Measurements from ENCODE around the gene KIRREL3. TPM values are rescaled to one million over a fixed set of nuclear protein-coding genes. Genes with fewer than 3 reads are reported as not detected.

The KIRREL3 gene
- polyA plus RNA-seq, 1 of the 3 experiments (the other 2 are of a cell fraction) = 3.7 TPM

- H3K9me3 ChIP-seq = no peaks in the 10 kb centered on the region
- H3K4me1 ChIP-seq (ENCODE audit: control insufficient read depth in 1 of 2, insufficient read depth in 2 of 2, low read depth in 1 of 2, low read length in 1 of 2) = peaks cover 0 to 40% of the 10 kb centered on the region in 2 experiments; a peak in 2 of 4 replicates
- ChIA-PET CTCF (interaction anchor here (1.0 to 1.3 kb wide), 4 partner anchors 13 to 70 kb away, joined by 3 to 4 read pairs (median 3); no protein-coding TSS in a partner anchor), POLR2A (no interaction called here)
- H2AFZ ChIP-seq (ENCODE audit: low read depth) = no peak overlapping the region
- no peak overlapping the region for H3K4me3 ChIP-seq (ENCODE audit: low read depth in 2 of 2, low read length in 1 of 2)
- H3K4me2 ChIP-seq = no peak overlapping the region
- no peaks in the 10 kb centered on the region for H3K79me2 ChIP-seq (ENCODE audit: insufficient read depth)
- no peak for DNase-seq
- H3F3A ChIP-seq (replicated peaks; ENCODE audit: insufficient read depth) = no peaks in the 10 kb centered on the region
- no peak overlapping the region for H3K27ac ChIP-seq (ENCODE audit: low read depth in 2 of 2, low read length in 1 of 2)
- H3K9me2 ChIP-seq = no peaks in the 10 kb centered on the region
- H3K9ac ChIP-seq = no peak overlapping the region
- H4K20me1 ChIP-seq (ENCODE audit: insufficient read depth) = no peaks in the 10 kb centered on the region
- TF ChIP-seq MXI1 (IDR thresholded peaks at IDR 0.05; ENCODE audit: low read depth, low read length) (no peak), RAD21 (IDR thresholded peaks at IDR 0.05; ENCODE audit: low read length) (no peak)
- TF ChIP-seq, protein P1, sequence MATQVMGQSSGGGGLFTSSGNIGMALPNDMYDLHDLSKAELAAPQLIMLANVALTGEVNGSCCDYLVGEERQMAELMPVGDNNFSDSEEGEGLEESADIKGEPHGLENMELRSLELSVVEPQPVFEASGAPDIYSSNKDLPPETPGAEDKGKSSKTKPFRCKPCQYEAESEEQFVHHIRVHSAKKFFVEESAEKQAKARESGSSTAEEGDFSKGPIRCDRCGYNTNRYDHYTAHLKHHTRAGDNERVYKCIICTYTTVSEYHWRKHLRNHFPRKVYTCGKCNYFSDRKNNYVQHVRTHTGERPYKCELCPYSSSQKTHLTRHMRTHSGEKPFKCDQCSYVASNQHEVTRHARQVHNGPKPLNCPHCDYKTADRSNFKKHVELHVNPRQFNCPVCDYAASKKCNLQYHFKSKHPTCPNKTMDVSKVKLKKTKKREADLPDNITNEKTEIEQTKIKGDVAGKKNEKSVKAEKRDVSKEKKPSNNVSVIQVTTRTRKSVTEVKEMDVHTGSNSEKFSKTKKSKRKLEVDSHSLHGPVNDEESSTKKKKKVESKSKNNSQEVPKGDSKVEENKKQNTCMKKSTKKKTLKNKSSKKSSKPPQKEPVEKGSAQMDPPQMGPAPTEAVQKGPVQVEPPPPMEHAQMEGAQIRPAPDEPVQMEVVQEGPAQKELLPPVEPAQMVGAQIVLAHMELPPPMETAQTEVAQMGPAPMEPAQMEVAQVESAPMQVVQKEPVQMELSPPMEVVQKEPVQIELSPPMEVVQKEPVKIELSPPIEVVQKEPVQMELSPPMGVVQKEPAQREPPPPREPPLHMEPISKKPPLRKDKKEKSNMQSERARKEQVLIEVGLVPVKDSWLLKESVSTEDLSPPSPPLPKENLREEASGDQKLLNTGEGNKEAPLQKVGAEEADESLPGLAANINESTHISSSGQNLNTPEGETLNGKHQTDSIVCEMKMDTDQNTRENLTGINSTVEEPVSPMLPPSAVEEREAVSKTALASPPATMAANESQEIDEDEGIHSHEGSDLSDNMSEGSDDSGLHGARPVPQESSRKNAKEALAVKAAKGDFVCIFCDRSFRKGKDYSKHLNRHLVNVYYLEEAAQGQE (IDR thresholded peaks at IDR 0.05; ENCODE audit: low read depth, low read length) = peak; percentile 91
- no peaks in the 10 kb centered on the region for H3K36me3 ChIP-seq (replicated peaks in 1 of 2; ENCODE audit: control insufficient read depth in 1 of 2, insufficient read depth in 2 of 2, low read length in 1 of 2)
- no peaks in the 10 kb centered on the region for H3K27me3 ChIP-seq (ENCODE audit: insufficient read depth)
- WGBS (ENCODE audit: low lambda C conversion rate) = 75% methylated on average over 5 of the region's 5 CpGs
Observed at GRCh38 chr11:126510621-126511370, 489.8 kb downstream of the KIRREL3 start.

DNA sequence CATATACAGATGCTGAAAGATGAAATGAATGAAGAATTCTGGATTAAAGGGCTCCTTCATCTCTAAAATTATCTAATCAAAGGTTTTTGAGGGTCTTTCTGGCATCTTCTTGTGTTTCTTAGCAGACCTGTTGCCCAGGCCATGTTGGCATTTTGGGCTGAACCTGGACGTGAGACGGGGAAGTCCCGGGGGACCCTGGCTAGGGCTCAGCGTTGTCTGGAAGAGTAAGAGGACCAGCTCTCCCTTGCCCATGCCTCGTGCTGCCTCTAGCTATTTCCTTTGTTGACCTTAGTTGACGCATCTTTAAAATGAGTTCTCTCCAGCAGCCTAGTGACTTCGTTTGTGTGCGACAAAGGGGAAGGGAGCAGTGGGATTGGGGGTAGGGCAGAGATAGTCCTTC lies 492.9 kb downstream of the KIRREL3 start:
- CTCF ChIA-PET = no interaction called here
- no peaks in the 10 kb centered on the region for H3K27me3 ChIP-seq (ENCODE audit: insufficient read depth)

More for the DNA sequence above, 492.9 kb downstream of the KIRREL3 start:
- Histone ChIP-seq H3K36me3 (replicated peaks in 1 of 2; ENCODE audit: control insufficient read depth in 1 of 2, insufficient read depth in 2 of 2, low read length in 1 of 2) (no peaks in the 10 kb centered on the region), H3K9me2 (no peaks in the 10 kb centered on the region), H3K4me2 (no peak overlapping the region), H3K4me3 (ENCODE audit: low read depth in 2 of 2, low read length in 1 of 2) (no peak overlapping the region), H3K27ac (ENCODE audit: low read depth in 2 of 2, low read length in 1 of 2) (no peak overlapping the region), H3K9me3 (peaks cover 6% of the 10 kb centered on the region; the same call in 1 of the 2 replicates), H3K79me2 (ENCODE audit: insufficient read depth) (no peaks in the 10 kb centered on the region), H3F3A (replicated peaks; ENCODE audit: insufficient read depth) (no peaks in the 10 kb centered on the region), H3K4me1 (ENCODE audit: control insufficient read depth in 1 of 2, insufficient read depth in 2 of 2, low read depth in 1 of 2, low read length in 1 of 2) (peaks cover 0 to 22% of the 10 kb centered on the region in 2 experiments; a peak in 2 of 4 replicates), H2AFZ (ENCODE audit: low read depth) (no peak overlapping the region), H4K20me1 (ENCODE audit: insufficient read depth) (no peaks in the 10 kb centered on the region), H3K9ac (no peak overlapping the region)
- TF ChIP-seq, protein P2, sequence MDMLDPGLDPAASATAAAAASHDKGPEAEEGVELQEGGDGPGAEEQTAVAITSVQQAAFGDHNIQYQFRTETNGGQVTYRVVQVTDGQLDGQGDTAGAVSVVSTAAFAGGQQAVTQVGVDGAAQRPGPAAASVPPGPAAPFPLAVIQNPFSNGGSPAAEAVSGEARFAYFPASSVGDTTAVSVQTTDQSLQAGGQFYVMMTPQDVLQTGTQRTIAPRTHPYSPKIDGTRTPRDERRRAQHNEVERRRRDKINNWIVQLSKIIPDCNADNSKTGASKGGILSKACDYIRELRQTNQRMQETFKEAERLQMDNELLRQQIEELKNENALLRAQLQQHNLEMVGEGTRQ (IDR thresholded peaks at IDR 0.05; ENCODE audit: borderline replicate concordance, low read depth, low read length) = no peak
- TF ChIP-seq TEAD4 (IDR thresholded peaks at IDR 0.05; ENCODE audit: borderline replicate concordance, insufficient read depth) = no peak
- no peak for TF ChIP-seq RXRA (IDR thresholded peaks at IDR 0.05; ENCODE audit: borderline replicate concordance, low read depth)
- no peak for TF ChIP-seq SMC3 (IDR thresholded peaks at IDR 0.05; ENCODE audit: low read depth, low read length)
- TF ChIP-seq FOXM1 (IDR thresholded peaks at IDR 0.05; ENCODE audit: low read depth) = no peak
- TF ChIP-seq MAX (IDR thresholded peaks at IDR 0.05; ENCODE audit: low read depth) = no peak
- no peak for TF ChIP-seq CTCF (IDR thresholded peaks at IDR 0.05)
- TF ChIP-seq NFIC (IDR thresholded peaks at IDR 0.05; ENCODE audit: borderline replicate concordance) = no peak
- TF ChIP-seq MXI1 (IDR thresholded peaks at IDR 0.05; ENCODE audit: low read depth, low read length) = no peak
- TF ChIP-seq, protein P3, sequence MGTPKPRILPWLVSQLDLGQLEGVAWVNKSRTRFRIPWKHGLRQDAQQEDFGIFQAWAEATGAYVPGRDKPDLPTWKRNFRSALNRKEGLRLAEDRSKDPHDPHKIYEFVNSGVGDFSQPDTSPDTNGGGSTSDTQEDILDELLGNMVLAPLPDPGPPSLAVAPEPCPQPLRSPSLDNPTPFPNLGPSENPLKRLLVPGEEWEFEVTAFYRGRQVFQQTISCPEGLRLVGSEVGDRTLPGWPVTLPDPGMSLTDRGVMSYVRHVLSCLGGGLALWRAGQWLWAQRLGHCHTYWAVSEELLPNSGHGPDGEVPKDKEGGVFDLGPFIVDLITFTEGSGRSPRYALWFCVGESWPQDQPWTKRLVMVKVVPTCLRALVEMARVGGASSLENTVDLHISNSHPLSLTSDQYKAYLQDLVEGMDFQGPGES (IDR thresholded peaks at IDR 0.05; ENCODE audit: low read depth, low read length) = no peak
- TF ChIP-seq MEF2A (IDR thresholded peaks at IDR 0.05; ENCODE audit: borderline replicate concordance, low read depth) = no peak
- TF ChIP-seq EZH2phosphoT487 (IDR thresholded peaks at IDR 0.05; ENCODE audit: borderline replicate concordance, low read depth) = no peak
- WGBS (ENCODE audit: low lambda C conversion rate) = 74% methylated on average over 8 of the region's 8 CpGs
- POLR2A ChIA-PET = no interaction called here
- no peak for DNase-seq

Data from SK-N-SH (cell line).